BE2C (cell line): Measurements from ENCODE around the gene PIP5KL1.

ENCODE experiments used
- DNase-seq: peaks from one replicate; pipeline ENCODE4 v3.0.0-alpha.2; 2020
- H3K27me3 ChIP-seq: fragments of 250-450 bp; sonication (Bioruptor Pico); 2 replicates; pipeline ENCODE4 v1.5.1; 2020; ENCODE audit warnings: mild to moderate bottlenecking
- H3K36me3 ChIP-seq: fragments of 250-450 bp; sonication (Bioruptor Pico); 2 replicates; pipeline ENCODE4 v1.5.1; 2020; ENCODE audit warnings: mild to moderate bottlenecking
- H3K4me1 ChIP-seq: fragments of 250-450 bp; sonication (Bioruptor Pico); 2 replicates; pipeline ENCODE4 v1.5.1; 2020
- H3K4me3 ChIP-seq: 2 replicates; pipeline ENCODE4 v1.5.1; 2011; ENCODE audit warnings: low read depth, low read length
- H3K9me3 ChIP-seq: fragments of 250-450 bp; sonication (Bioruptor Pico); 2 replicates; pipeline ENCODE4 v1.5.1; 2020
- CTCF ChIP-seq: IDR thresholded peaks from 2 replicates; pipeline ENCODE4 v1.5.1; 2012; ENCODE audit warnings: mild to moderate bottlenecking, low read depth, low read length

PIP5KL1 gene

DNA sequence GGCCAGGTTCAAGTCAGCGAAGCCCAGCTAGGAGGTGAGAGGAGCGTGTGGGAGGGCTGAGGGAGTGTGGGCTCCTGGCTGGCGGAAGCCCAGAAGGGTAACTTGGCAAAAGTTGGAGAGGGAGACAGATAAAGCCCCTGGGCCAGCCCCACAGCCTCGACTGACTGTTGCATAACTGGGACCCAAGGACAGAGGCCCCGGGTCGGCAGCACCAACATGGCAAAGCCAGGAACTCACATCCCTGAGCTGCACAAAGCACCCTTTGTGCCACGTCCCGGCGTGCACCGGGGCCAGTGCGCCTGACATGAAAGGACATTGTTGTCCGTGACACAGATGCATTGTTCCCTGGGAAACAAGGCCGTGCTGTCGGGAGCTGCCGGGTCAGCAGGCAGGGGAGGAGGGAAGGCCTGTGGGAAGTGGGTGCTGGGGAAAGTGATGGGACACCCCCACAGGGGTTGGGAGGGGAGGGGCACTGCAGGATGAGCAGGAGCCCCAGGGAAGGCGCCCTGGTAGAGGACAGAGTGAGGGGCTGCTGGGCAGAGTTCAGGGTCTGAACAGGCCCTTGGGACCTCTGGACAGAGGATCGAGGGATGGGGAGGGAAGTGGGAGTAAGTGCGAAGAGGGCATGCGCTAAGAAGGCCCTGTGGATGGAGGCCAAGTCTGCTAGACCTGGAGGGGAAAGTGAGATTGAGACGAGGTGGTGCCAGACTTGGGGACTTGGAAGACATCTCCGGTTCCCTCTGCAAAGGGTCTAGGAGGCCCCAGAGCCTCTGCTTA, 20.1 kb upstream of the PIP5KL1 start:
- H3K9me3 ChIP-seq, result no peaks in the 10 kb centered on the region
- no peaks in the 10 kb centered on the region for H3K27me3 ChIP-seq
- no peaks in the 10 kb centered on the region for H3K36me3 ChIP-seq
- DNase-seq, result no peak
- H3K4me3 ChIP-seq, result no peak overlapping the region
- TF ChIP-seq CTCF, result no peak
- peaks cover 24% of the 10 kb centered on the region for H3K4me1 ChIP-seq

DNA sequence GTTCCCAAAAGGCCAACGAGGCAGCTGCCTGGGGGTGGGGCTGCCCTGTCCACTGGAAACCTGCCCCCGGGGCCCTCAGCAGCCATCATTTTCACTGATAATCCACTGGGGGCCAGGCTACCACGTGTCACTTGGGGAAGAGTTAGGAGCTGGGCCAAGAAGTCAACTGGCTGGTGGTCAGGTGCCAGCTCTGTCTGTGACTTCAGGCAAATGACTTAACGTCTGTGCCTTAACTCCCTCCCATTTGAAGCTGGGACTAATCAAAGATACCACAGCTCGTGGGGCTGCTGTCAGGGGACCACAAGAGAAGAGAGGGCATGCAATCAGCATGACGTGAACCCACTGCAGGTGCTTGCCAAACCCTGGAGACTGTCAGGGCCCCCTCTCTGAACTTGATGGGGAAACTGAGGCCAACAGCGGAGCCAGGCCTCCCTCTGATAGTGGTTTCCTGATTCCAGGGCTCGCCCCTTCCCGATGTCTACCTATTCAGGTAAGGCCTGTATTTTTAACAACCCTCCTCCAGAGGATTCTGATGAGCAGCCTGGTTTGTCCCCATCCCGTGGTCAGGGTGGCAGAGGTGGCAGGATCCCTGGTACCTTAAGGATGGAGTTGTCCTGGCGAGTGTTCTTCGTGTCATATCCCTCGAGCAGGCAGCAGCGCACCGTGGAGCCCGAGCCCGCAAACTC, 19.4 kb upstream of the PIP5KL1 start:
- no peak for TF ChIP-seq CTCF
- H3K4me3 ChIP-seq, result no peak overlapping the region
- H3K27me3 ChIP-seq, result no peaks in the 10 kb centered on the region
- no peaks in the 10 kb centered on the region for H3K9me3 ChIP-seq
- H3K36me3 ChIP-seq, result peaks cover under 1% of the 10 kb centered on the region
- no peak for DNase-seq
- H3K4me1 ChIP-seq, result peaks cover 17% of the 10 kb centered on the region

DNA sequence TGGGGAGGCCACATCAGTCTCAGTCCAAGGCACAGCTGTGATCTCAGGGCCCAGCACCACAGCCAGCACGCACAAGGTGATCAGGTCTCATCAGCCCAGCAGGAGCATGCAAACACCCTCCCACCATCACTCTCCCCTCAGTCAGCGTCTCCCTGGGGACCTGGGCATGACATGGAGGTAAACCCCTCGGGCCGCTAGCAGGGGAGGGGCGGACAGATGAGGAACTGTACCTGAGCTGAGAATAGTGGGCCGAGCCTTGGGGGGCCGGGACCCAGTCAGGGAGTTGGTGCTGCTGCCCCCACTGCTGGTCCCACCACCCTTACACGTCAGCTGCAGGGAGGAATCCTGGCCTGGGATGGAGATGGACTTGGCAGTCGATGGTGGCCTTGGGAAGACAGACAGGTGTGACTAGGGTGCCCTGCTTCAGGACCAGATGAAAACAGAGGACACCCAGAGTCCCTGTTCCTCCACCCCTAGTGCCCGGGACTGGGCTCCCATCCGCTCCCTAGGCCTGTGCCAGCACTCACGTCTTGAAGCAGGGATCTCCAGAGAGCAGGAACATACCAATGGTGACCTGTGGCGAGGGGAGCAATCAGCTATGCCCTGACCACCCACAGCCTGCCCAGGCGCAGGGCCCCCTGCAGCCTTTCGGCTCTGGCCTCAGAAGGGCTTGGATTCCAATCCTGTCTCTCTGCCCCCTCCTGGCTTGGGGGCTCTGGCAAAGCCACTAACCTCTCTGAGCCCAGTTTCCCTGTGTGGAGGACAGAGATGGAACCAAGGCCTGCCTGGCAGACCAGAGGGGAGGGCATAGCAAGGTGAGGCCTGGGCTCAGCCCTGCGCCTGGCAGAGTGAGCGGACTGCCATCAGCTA, 17.5 kb upstream of the PIP5KL1 start:
- H3K27me3 ChIP-seq, result no peaks in the 10 kb centered on the region
- H3K4me1 ChIP-seq, result peaks cover 18% of the 10 kb centered on the region
- no peak overlapping the region for H3K4me3 ChIP-seq
- no peak for TF ChIP-seq CTCF
- no peaks in the 10 kb centered on the region for H3K9me3 ChIP-seq
- H3K36me3 ChIP-seq, result peaks cover 12% of the 10 kb centered on the region
- no peak for DNase-seq

- no peaks in the 10 kb centered on the region for H3K27me3 ChIP-seq
- H3K4me1 ChIP-seq, result peaks cover 24% of the 10 kb centered on the region
- no peak for TF ChIP-seq CTCF
- H3K9me3 ChIP-seq, result no peaks in the 10 kb centered on the region
- no peak for DNase-seq
- H3K36me3 ChIP-seq, result peaks cover 22% of the 10 kb centered on the region
- H3K4me3 ChIP-seq, result no peak overlapping the region
Measured at GRCh38 chr9:127946728-127947127, 16.2 kb upstream of the PIP5KL1 start.

DNA sequence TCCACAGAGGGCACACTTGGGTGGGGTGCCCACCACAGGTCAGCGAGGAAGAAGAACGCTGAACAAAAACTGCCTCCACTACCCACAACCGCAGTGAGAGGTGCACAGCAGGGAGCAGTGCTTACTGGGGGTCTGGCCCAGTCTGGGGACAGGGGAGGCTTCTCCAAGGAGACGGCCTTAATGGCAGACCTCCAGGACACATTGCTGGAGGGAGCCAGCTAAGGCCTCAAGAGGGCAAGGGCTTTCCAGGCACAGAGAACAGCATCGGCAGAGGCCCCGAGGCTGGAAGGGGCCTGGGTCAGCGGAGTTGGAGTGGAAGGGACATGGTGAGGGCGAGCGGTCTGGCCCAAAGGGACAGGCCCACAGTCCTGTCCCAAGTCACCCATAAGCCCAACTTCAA, 15.4 kb upstream of the PIP5KL1 start:
- no peak for TF ChIP-seq CTCF
- Histone ChIP-seq H3K36me3 (peaks cover 22% of the 10 kb centered on the region), H3K9me3 (no peaks in the 10 kb centered on the region), H3K4me3 (no peak overlapping the region), H3K4me1 (peaks cover 20% of the 10 kb centered on the region), H3K27me3 (no peaks in the 10 kb centered on the region)
- DNase-seq, result no peak
